ENCODE data around the gene ANKRD37. TPM values are rescaled to one million over a fixed set of nuclear protein-coding genes. Genes with fewer than 3 reads are reported as not detected.

The ANKRD37 gene
- total RNA-seq, 1 donor from 2014 or later = 0.98 TPM

DNA sequence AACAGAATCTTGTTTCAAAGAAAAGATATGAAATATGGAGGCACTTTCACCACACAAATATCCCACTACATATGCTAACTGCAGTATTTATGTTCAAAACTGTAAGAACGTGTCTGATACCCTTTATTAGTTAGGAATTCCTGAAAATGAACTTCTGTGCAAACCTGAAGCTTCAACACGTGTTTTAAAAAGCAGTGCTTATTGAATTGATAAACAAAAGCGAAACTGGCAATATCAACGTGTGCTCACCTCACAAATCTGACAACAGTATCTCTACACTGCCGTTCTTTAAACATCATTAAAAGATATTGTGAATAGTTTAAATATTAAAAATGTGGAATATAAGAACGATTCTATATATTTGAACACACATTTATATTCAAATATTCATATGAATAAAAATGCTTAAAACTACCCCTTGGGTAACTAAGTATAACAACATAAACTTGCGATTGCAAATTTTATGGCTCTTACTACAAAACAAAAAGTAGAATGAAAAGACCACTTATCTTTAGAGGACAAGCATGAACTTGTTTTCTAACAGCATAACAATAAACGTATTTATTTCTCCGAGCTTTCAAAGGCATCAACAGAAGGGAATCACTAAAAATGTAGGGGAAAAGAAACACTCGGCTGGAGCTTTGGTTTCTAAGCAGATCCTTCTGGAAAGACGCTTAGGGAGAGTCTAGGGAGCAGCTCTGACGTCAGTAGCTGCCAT is 1.2 kb upstream of the ANKRD37 start, which contains the start of gene LRP2BP:
TSS of gene LRP2BP (minus strand) at position 687 of the 718 bp plus-strand sequence. CDS start 17,738 bp downstream, outside the sequence.
- H3K36me3 Mint-ChIP-seq (ENCODE audit: low read depth) = peaks cover 9% of the 10 kb centered on the region
- peak within 1 kb of the TSS; percentile 88 for H3K4me3 Mint-ChIP-seq
- H3K27me3 Mint-ChIP-seq (ENCODE audit: low read depth) = peaks cover 16% of the 10 kb centered on the region
- H3K27ac Mint-ChIP-seq (ENCODE audit: unreplicated experiment) = peak within 1 kb of the TSS; percentile 83
- peaks cover 17% of the 10 kb centered on the region for H3K4me1 Mint-ChIP-seq
- no peak for TF ChIP-seq CTCF (conservative IDR thresholded peaks at IDR 0.05)
- DNase-seq (ENCODE audit: low read depth, low spot score) = no peak
- no peaks in the 10 kb centered on the region for H3K9me3 Mint-ChIP-seq

DNA sequence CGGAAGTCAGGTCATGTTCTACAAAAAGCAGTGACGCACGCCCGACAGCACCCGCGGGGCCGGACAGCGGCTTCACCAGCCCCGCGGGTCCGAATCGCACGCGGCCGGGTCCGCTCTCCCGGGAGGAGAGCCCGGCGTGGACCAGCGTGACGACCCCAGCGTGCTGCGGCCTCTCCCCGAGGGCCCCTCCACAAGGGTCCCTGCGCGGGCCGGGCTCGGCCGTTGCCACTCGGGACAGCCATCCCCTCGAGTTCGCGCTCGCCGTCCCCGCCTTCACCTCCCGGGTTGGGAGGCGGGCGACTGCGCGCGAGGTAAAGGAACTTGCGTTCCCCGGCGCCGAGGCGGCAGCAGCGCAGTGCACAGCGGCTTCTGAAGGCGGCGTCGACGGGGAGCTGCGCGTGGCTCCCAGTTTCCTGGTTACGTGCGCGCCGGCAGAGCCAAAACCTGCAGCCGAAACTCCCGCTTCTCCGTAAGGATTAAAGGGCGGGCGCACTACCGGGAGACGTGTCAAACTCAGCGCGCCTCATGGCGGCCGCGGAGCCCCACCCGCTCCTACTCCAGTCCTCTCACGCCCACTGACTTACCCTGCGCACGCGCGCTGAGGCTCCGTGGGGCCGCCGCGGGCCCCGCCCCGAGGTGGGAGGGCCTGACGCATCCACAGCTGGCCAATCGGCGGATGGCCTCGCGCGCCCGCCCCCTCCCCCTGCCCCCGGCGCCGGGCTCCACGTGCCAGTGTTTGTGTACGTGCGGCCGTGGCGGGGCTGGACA is 501 bp upstream of the ANKRD37 start:
- Mint-ChIP-seq H3K27ac (ENCODE audit: unreplicated experiment) (peak overlapping the region; percentile 83), H3K4me1 (peaks cover 17% of the 10 kb centered on the region), H3K4me3 (peak overlapping the region; percentile 88), H3K27me3 (ENCODE audit: low read depth) (peaks cover 16% of the 10 kb centered on the region), H3K36me3 (ENCODE audit: low read depth) (peaks cover 9% of the 10 kb centered on the region), H3K9me3 (no peaks in the 10 kb centered on the region)
- peak; percentile 91 for DNase-seq (ENCODE audit: low read depth, low spot score)
- TF ChIP-seq CTCF (conservative IDR thresholded peaks at IDR 0.05) = no peak

DNA sequence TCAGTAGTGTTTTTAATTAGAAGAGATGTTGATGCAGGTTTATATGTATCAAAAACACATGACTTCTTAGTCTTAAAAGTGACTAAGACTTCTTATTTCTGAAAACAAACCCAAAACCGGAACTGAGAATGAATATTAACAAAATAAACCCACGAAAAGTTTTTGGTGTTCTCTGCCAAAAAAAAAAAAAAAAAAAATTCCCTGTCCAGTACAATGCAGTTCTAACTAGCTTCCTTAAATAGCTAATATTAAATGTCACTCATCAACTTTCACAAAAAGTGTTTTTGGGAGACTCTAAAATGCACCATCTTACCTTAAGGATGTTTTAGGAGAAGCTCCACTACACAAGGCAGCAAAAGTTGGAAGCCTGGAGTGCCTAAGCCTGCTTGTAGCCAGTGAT is 2.0 kb downstream of the ANKRD37 start:
- no peak overlapping the region for H3K27ac Mint-ChIP-seq (ENCODE audit: unreplicated experiment)
- H3K4me1 Mint-ChIP-seq = peaks cover 17% of the 10 kb centered on the region
- peaks cover 7% of the 10 kb centered on the region for H3K36me3 Mint-ChIP-seq (ENCODE audit: low read depth)
- H3K9me3 Mint-ChIP-seq = no peaks in the 10 kb centered on the region
- H3K27me3 Mint-ChIP-seq (ENCODE audit: low read depth) = peaks cover 13% of the 10 kb centered on the region
- no peak for DNase-seq (ENCODE audit: low read depth, low spot score)
- TF ChIP-seq CTCF (conservative IDR thresholded peaks at IDR 0.05) = no peak
- no peak overlapping the region for H3K4me3 Mint-ChIP-seq

GRCh38 chr4:185399466-185399865 is 2.8 kb downstream of the ANKRD37 start:
- TF ChIP-seq CTCF (conservative IDR thresholded peaks at IDR 0.05) = no peak
- no peak for DNase-seq (ENCODE audit: low read depth, low spot score)
- Mint-ChIP-seq H3K27me3 (ENCODE audit: low read depth) (peaks cover 12% of the 10 kb centered on the region), H3K9me3 (no peaks in the 10 kb centered on the region), H3K36me3 (ENCODE audit: low read depth) (peaks cover 7% of the 10 kb centered on the region), H3K27ac (ENCODE audit: unreplicated experiment) (no peak overlapping the region), H3K4me1 (peaks cover 17% of the 10 kb centered on the region), H3K4me3 (no peak overlapping the region)

- H3K4me3 Mint-ChIP-seq = no peak overlapping the region
- DNase-seq (ENCODE audit: low read depth, low spot score) = no peak
- H3K27me3 Mint-ChIP-seq (ENCODE audit: low read depth) = no peaks in the 10 kb centered on the region
- peaks cover 7% of the 10 kb centered on the region for H3K36me3 Mint-ChIP-seq (ENCODE audit: low read depth)
- no peak for TF ChIP-seq CTCF (conservative IDR thresholded peaks at IDR 0.05)
- H3K27ac Mint-ChIP-seq (ENCODE audit: unreplicated experiment) = no peak overlapping the region
- H3K4me1 Mint-ChIP-seq = no peaks in the 10 kb centered on the region
- no peaks in the 10 kb centered on the region for H3K9me3 Mint-ChIP-seq
These were observed 7.4 kb downstream of the ANKRD37 start for GRCh38 chr4:185404031-185404430.
